Panc1 (cell line): ENCODE results near the gene MPZL1. TPM values are rescaled to one million over a fixed set of nuclear protein-coding genes. Genes with fewer than 3 reads are reported as not detected.

ENCODE experiments used
- ATAC-seq: fragments of 200-7000 bp; cut with Tn5 transposase; 2 replicates; pipeline ENCODE4 v1.9.1; 2020; ENCODE audit warnings: mild to moderate bottlenecking, moderate library complexity
- BruUV-seq: library from RNA; stranded (reverse); fragments of 400-500 nt; replicated peaks from 2 replicates; lab custom pipeline; 2021; lab: Mats Ljungman, UMichigan
- CTCF ChIA-PET: fragments of 300-600 bp; sonication (Branson Sonifier 250); formaldehyde crosslinking; loops from one replicate; lab custom pipeline; 2022; ENCODE audit warnings: antibody characterized with exemption; lab: Charles Lee
- POLR2A ChIA-PET: fragments of 300-600 bp; sonication (Branson Sonifier 250); formaldehyde crosslinking; loops from one replicate; lab custom pipeline; 2022; ENCODE audit warnings: antibody characterized with exemption; lab: Charles Lee
- DNase-seq: peaks from one replicate; pipeline ENCODE4 v3.0.0-alpha.2; 2010; ENCODE audit warnings: low read depth, low spot score
- H3K27ac ChIP-seq: 2 replicates; pipeline ENCODE4 v1.5.1; 2011; ENCODE audit warnings: mild to moderate bottlenecking, low read length, inconsistent platforms
- H3K27me3 ChIP-seq: fragments of 200-500 bp; sonication (Bioruptor generic); 2 replicates; pipeline ENCODE4 v1.6.0; 2014; ENCODE audit warnings: low read length, inconsistent platforms; ENCODE audit not compliant: control insufficient read depth, insufficient read depth
- H3K36me3 ChIP-seq: fragments of 200-500 bp; sonication (Bioruptor generic); 2 replicates; pipeline ENCODE4 v1.5.1; 2014; ENCODE audit warnings: inconsistent platforms, mild to moderate bottlenecking, low read length, moderate library complexity; ENCODE audit not compliant: control insufficient read depth, insufficient read depth
- H3K4me1 ChIP-seq: 2 replicates; pipeline ENCODE4 v1.5.1; 2011; ENCODE audit warnings: inconsistent platforms, mild to moderate bottlenecking, low read length, moderate library complexity; ENCODE audit not compliant: control insufficient read depth, insufficient read depth
- H3K4me3 ChIP-seq, 2 experiments: 2 replicates each; pipeline ENCODE4 v1.5.1; 2011 to 2012; ENCODE audit warnings: low read depth in 2 of 2, low read length in 2 of 2, mild to moderate bottlenecking in 2 of 2, inconsistent platforms in 1 of 2, moderate library complexity in 1 of 2
- H3K9me3 ChIP-seq: fragments of 200-500 bp; sonication (Bioruptor generic); 2 replicates; pipeline ENCODE4 v1.5.1; 2014; ENCODE audit warnings: low read depth, mild to moderate bottlenecking, inconsistent platforms, low read length, moderate library complexity; ENCODE audit not compliant: control insufficient read depth, insufficient read depth
- POLR2AphosphoS5 ChIP-seq: IDR thresholded peaks from 2 replicates; pipeline ENCODE4 v1.6.1; 2012; ENCODE audit warnings: mild to moderate bottlenecking, low read depth, low read length, moderate library complexity
- REST ChIP-seq, 2 experiments: IDR thresholded peaks; 2 replicates each; pipeline ENCODE4 v1.6.1; 2011 to 2012; ENCODE audit warnings: low read depth in 2 of 2, control low read depth in 1 of 2, low read length in 1 of 2, mild to moderate bottlenecking in 1 of 2, moderate library complexity in 1 of 2; ENCODE audit not compliant: insufficient read depth in 1 of 2
- SIN3A ChIP-seq: IDR thresholded peaks from 2 replicates; pipeline ENCODE4 v1.6.1; 2012; ENCODE audit warnings: low read depth, mild to moderate bottlenecking, low read length, moderate library complexity, borderline replicate concordance; ENCODE audit not compliant: insufficient read depth
- TCF7L2 ChIP-seq: IDR thresholded peaks from 2 replicates; pipeline ENCODE4 v1.6.1; 2011; ENCODE audit warnings: mild to moderate bottlenecking, low read depth, low read length, inconsistent platforms
- in situ Hi-C: cut with HindIII; loops from 2 replicates; pipeline ENCODE4 v1.10.0; 2016; ENCODE audit warnings: low sequenced_read_pairs, low pct_unique_long_range_greater_than_20kb
- intact Hi-C: fragments of 100-400 bp; cut with micrococcal nuclease; formaldehyde crosslinking; loops from one replicate; pipeline ENCODE4 v1.10.0; 2022; ENCODE audit not compliant: unreplicated experiment
- total RNA-seq: library from RNA; stranded (reverse); gene quantifications from one replicate; pipeline ENCODE4 v1.2.1, GENCODE V29; 2021; ENCODE audit not compliant: unreplicated experiment
- TF ChIP-seq, protein P1 (sequence below): fragments of 450-650 bp; IDR thresholded peaks from 2 replicates; pipeline ENCODE4 v1.5.1; 2017; ENCODE audit warnings: mild to moderate bottlenecking

Gene MPZL1
- total RNA-seq, 1 experiment from 2014 or later: 72.0 TPM

DNA sequence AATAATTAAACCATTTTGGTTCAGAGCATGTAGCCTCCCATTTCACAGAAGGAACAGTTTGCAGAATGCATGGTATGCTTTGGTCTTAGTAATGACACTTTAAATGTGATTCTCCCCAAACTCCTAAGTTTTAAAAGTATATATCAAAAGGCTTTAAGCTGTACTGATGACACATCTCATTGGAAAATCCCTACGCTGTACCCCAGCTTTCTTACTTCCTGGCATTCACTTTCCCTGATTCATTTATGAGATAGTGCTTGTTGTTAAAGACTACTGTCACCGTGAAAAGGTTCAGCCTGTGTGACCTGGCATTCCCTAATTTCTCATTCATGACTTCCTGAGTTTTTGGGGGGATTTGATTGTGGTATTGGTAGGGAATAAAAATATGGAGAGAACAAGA lies 53.4 kb downstream of the MPZL1 start:
- intact Hi-C loops (no loop called here), in situ Hi-C loops (no loop called here)
- ATAC-seq (no peak), DNase-seq (no peak)
- H3K9me3 ChIP-seq: no peaks in the 10 kb centered on the region
- H3K27ac ChIP-seq: no peak overlapping the region
- no peaks in the 10 kb centered on the region for H3K36me3 ChIP-seq
- H3K4me1 ChIP-seq: no peaks in the 10 kb centered on the region
- TF ChIP-seq TCF7L2 (no peak), REST (IDR thresholded peaks at IDR 0.05; ENCODE audit: insufficient read depth in 1 of 2, low read depth in 2 of 2, low read length in 1 of 2) (no peak), SIN3A (no peak), POLR2AphosphoS5 (no peak)
- TF ChIP-seq, protein P1, sequence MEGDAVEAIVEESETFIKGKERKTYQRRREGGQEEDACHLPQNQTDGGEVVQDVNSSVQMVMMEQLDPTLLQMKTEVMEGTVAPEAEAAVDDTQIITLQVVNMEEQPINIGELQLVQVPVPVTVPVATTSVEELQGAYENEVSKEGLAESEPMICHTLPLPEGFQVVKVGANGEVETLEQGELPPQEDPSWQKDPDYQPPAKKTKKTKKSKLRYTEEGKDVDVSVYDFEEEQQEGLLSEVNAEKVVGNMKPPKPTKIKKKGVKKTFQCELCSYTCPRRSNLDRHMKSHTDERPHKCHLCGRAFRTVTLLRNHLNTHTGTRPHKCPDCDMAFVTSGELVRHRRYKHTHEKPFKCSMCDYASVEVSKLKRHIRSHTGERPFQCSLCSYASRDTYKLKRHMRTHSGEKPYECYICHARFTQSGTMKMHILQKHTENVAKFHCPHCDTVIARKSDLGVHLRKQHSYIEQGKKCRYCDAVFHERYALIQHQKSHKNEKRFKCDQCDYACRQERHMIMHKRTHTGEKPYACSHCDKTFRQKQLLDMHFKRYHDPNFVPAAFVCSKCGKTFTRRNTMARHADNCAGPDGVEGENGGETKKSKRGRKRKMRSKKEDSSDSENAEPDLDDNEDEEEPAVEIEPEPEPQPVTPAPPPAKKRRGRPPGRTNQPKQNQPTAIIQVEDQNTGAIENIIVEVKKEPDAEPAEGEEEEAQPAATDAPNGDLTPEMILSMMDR: no peak
- BruUV-seq: no TSS peak
- CTCF ChIA-PET: no interaction called here
- H3K4me3 ChIP-seq: no peak overlapping the region
- POLR2A ChIA-PET: no interaction called here
- no peaks in the 10 kb centered on the region for H3K27me3 ChIP-seq

- ATAC-seq (no peak), DNase-seq (no peak)
- H3K4me1 ChIP-seq: no peaks in the 10 kb centered on the region
- H3K27me3 ChIP-seq: no peaks in the 10 kb centered on the region
- H3K36me3 ChIP-seq: no peaks in the 10 kb centered on the region
- CTCF ChIA-PET: no interaction called here
- in situ Hi-C loops: no loop called here
- H3K4me3 ChIP-seq: no peak overlapping the region
- intact Hi-C loops: no loop called here
- POLR2A ChIA-PET: interaction anchor here (0.5 kb wide), 1 partner anchor 592 kb away, joined by 3 read pairs; no protein-coding TSS in a partner anchor
- no TSS peak for BruUV-seq
- H3K27ac ChIP-seq: no peak overlapping the region
- no peak for TF ChIP-seq SIN3A
- TF ChIP-seq TCF7L2: no peak
- TF ChIP-seq, protein P1: no peak
- TF ChIP-seq REST (IDR thresholded peaks at IDR 0.05; ENCODE audit: insufficient read depth in 1 of 2, low read depth in 2 of 2, low read length in 1 of 2): no peak
- no peak for TF ChIP-seq POLR2AphosphoS5
- no peaks in the 10 kb centered on the region for H3K9me3 ChIP-seq
Measured at GRCh38 chr1:167776151-167776550, 54.4 kb downstream of the MPZL1 start.
